Panc1 (cell line): ENCODE data around the gene TNFRSF1B.

Experiments used
- CTCF ChIP-seq: fragments of 450-650 bp; IDR thresholded peaks from 2 replicates; pipeline ENCODE4 v1.5.1; 2017; ENCODE audit warnings: mild to moderate bottlenecking
- POLR2AphosphoS5 ChIP-seq: IDR thresholded peaks from 2 replicates; pipeline ENCODE4 v1.6.1; 2012; ENCODE audit warnings: mild to moderate bottlenecking, low read depth, low read length, moderate library complexity
- REST ChIP-seq, 2 experiments: IDR thresholded peaks; 2 replicates each; pipeline ENCODE4 v1.6.1; 2011 to 2012; ENCODE audit warnings: low read depth in 2 of 2, control low read depth in 1 of 2, low read length in 1 of 2, mild to moderate bottlenecking in 1 of 2, moderate library complexity in 1 of 2; ENCODE audit not compliant: insufficient read depth in 1 of 2
- SIN3A ChIP-seq: IDR thresholded peaks from 2 replicates; pipeline ENCODE4 v1.6.1; 2012; ENCODE audit warnings: low read depth, mild to moderate bottlenecking, low read length, moderate library complexity, borderline replicate concordance; ENCODE audit not compliant: insufficient read depth

GRCh38 chr1:12244585-12244984 is 77.8 kb downstream of the TNFRSF1B start:
- TF ChIP-seq CTCF: no peak
- no peak for TF ChIP-seq POLR2AphosphoS5
- TF ChIP-seq REST (IDR thresholded peaks at IDR 0.05; ENCODE audit: insufficient read depth in 1 of 2, low read depth in 2 of 2, low read length in 1 of 2): no peak
- no peak for TF ChIP-seq SIN3A
